IMR-90 (cell line): Measurements from ENCODE around the gene DMAC2L. TPM values are rescaled to one million over a fixed set of nuclear protein-coding genes. Genes with fewer than 3 reads are reported as not detected.

Source experiments
- ATAC-seq: fragments of 200-7000 bp; cut with Tn5 transposase; 2 replicates; pipeline ENCODE4 v1.9.1; 2020; ENCODE audit warnings: low read depth, mild to moderate bottlenecking, moderate library complexity
- BruUV-seq: library from RNA; stranded (reverse); fragments of 400-500 nt; replicated peaks from 2 replicates; lab custom pipeline; 2021; lab: Mats Ljungman, UMichigan
- CTCF ChIA-PET: fragments of 300-600 bp; formaldehyde crosslinking; extraction: SDS; loops from one replicate; lab custom pipeline; 2021; ENCODE audit warnings: antibody characterized with exemption; lab: Yijun Ruan, JAX
- POLR2A ChIA-PET: fragments of 300-600 bp; sonication (Branson Sonifier 250); formaldehyde crosslinking; loops from one replicate; lab custom pipeline; 2022; ENCODE audit warnings: antibody characterized with exemption; ENCODE audit not compliant: unreplicated experiment; lab: Charles Lee
- DNase-seq: peaks from one replicate; pipeline ENCODE4 v3.0.0; 2013
- H2AFZ ChIP-seq: replicated peaks from 2 replicates; pipeline ENCODE3; 2013; ENCODE audit warnings: low read length, mild to moderate bottlenecking; ENCODE audit not compliant: poor library complexity
- H2AK5ac ChIP-seq: 2 replicates; pipeline ENCODE4 v1.6.1; 2013; ENCODE audit warnings: low read depth, low read length, inconsistent platforms
- H2AK9ac ChIP-seq: replicated peaks from 2 replicates; pipeline ENCODE3; 2013; ENCODE audit warnings: mild to moderate bottlenecking, low read depth, low read length, moderate library complexity; ENCODE audit not compliant: poor library complexity
- H2BK120ac ChIP-seq: 2 replicates; pipeline ENCODE4 v1.6.1; 2013; ENCODE audit warnings: low read depth, low read length, inconsistent platforms
- H2BK15ac ChIP-seq: 3 replicates; pipeline ENCODE4 v1.6.1; 2013; ENCODE audit warnings: low read depth, low read length, inconsistent platforms
- H2BK20ac ChIP-seq: 2 replicates; pipeline ENCODE4 v1.6.1; 2013; ENCODE audit warnings: low read depth, mild to moderate bottlenecking, inconsistent platforms, low read length, moderate library complexity
- H2BK5ac ChIP-seq: 2 replicates; pipeline ENCODE4 v1.6.1; 2013; ENCODE audit warnings: mild to moderate bottlenecking, low read depth, low read length, inconsistent platforms; ENCODE audit not compliant: poor library complexity, severe bottlenecking
- H3K14ac ChIP-seq: replicated peaks from 2 replicates; pipeline ENCODE4 v1.6.1; 2013; ENCODE audit warnings: low read depth, low read length, inconsistent platforms
- H3K18ac ChIP-seq: 2 replicates; pipeline ENCODE4 v1.6.1; 2013; ENCODE audit warnings: low read depth, low read length, control low read depth
- H3K23ac ChIP-seq: 2 replicates; pipeline ENCODE4 v1.6.1; 2013; ENCODE audit warnings: low read depth, low read length, inconsistent platforms
- H3K27ac ChIP-seq: 2 replicates; pipeline ENCODE4 v1.5.1; 2013; ENCODE audit warnings: mild to moderate bottlenecking, control low read depth, low read length; ENCODE audit not compliant: insufficient read depth
- H3K27me3 ChIP-seq: 2 replicates; pipeline ENCODE4 v1.6.1; 2013; ENCODE audit warnings: low read length; ENCODE audit not compliant: control insufficient read depth, insufficient read depth
- H3K36me3 ChIP-seq: 2 replicates; pipeline ENCODE4 v1.6.1; 2013; ENCODE audit warnings: low read length, mixed read lengths; ENCODE audit not compliant: control insufficient read depth, insufficient read depth
- H3K4ac ChIP-seq: 2 replicates; pipeline ENCODE4 v1.6.1; 2013; ENCODE audit warnings: low read depth, low read length, inconsistent platforms
- H3K4me1 ChIP-seq: 2 replicates; pipeline ENCODE4 v1.6.1; 2013; ENCODE audit warnings: low read length, mixed read lengths; ENCODE audit not compliant: control insufficient read depth, insufficient read depth
- H3K4me2 ChIP-seq: 2 replicates; pipeline ENCODE4 v1.6.1; 2013; ENCODE audit warnings: low read depth, mild to moderate bottlenecking, control low read depth, low read length, moderate library complexity
- H3K4me3 ChIP-seq: 2 replicates; pipeline ENCODE4 v1.5.1; 2013; ENCODE audit warnings: low read depth, mild to moderate bottlenecking, control low read depth, low read length, moderate library complexity; ENCODE audit not compliant: insufficient read depth
- H3K56ac ChIP-seq: 2 replicates; pipeline ENCODE4 v1.6.1; 2013; ENCODE audit warnings: low read length, inconsistent platforms; ENCODE audit not compliant: insufficient read depth; ENCODE audit errors: extremely low read depth
- H3K79me1 ChIP-seq, 2 experiments: 2 replicates each; pipeline ENCODE4 v1.6.1; 2013; ENCODE audit warnings: low read length in 2 of 2, inconsistent platforms in 1 of 2, low read depth in 1 of 2
- H3K9ac ChIP-seq: 2 replicates; pipeline ENCODE4 v1.6.1; 2013; ENCODE audit warnings: low read depth, low read length, control low read depth
- H3K9me1 ChIP-seq: 2 replicates; pipeline ENCODE4 v1.6.1; 2013; ENCODE audit warnings: low read length, inconsistent platforms; ENCODE audit not compliant: insufficient read depth
- H3K9me3 ChIP-seq: 2 replicates; pipeline ENCODE4 v1.6.1; 2013; ENCODE audit warnings: low read length; ENCODE audit not compliant: control insufficient read depth, insufficient read depth
- H4K20me1 ChIP-seq: 2 replicates; pipeline ENCODE4 v1.6.1; 2013; ENCODE audit warnings: low read length, inconsistent platforms; ENCODE audit not compliant: insufficient read depth
- H4K5ac ChIP-seq: 2 replicates; pipeline ENCODE4 v1.6.1; 2013; ENCODE audit warnings: mild to moderate bottlenecking, low read depth, low read length, control low read depth
- H4K8ac ChIP-seq, 2 experiments: 2 replicates each; pipeline ENCODE4 v1.6.1; 2013; ENCODE audit warnings: low read depth in 2 of 2, low read length in 2 of 2, control low read depth in 1 of 2, inconsistent platforms in 1 of 2
- H4K91ac ChIP-seq: 2 replicates; pipeline ENCODE4 v1.6.1; 2013; ENCODE audit warnings: low read depth, low read length, inconsistent platforms; ENCODE audit not compliant: insufficient read depth
- BHLHE40 ChIP-seq: fragments of 150-350 bp; IDR thresholded peaks from 2 replicates; pipeline ENCODE4 v1.6.1; 2016; ENCODE audit warnings: mild to moderate bottlenecking, low read depth, low read length
- CEBPB ChIP-seq: IDR thresholded peaks from 2 replicates; pipeline ENCODE4 v1.6.1; 2012; ENCODE audit warnings: low read depth, low read length, improper control_type of control experiment
- CHD1 ChIP-seq: IDR thresholded peaks from 2 replicates; pipeline ENCODE4 v1.6.1; 2012; ENCODE audit warnings: low read depth, low read length, improper control_type of control experiment
- FOS ChIP-seq: fragments of 150-350 bp; IDR thresholded peaks from 2 replicates; pipeline ENCODE4 v1.6.1; 2016; ENCODE audit warnings: low read depth, low read length
- MAFK ChIP-seq: IDR thresholded peaks from 2 replicates; pipeline ENCODE4 v1.6.1; 2012; ENCODE audit warnings: low read depth, low read length, improper control_type of control experiment
- MAZ ChIP-seq: IDR thresholded peaks from 2 replicates; pipeline ENCODE4 v1.6.1; 2012; ENCODE audit warnings: low read depth, mild to moderate bottlenecking, low read length, improper control_type of control experiment, moderate library complexity, borderline replicate concordance
- MXI1 ChIP-seq: IDR thresholded peaks from 2 replicates; pipeline ENCODE4 v1.6.1; 2012; ENCODE audit warnings: low read depth, mild to moderate bottlenecking, low read length, moderate library complexity, borderline replicate concordance
- NFE2L2 ChIP-seq: fragments of 150-350 bp; IDR thresholded peaks from 2 replicates; pipeline ENCODE4 v1.6.1; 2016; ENCODE audit warnings: low read depth, mild to moderate bottlenecking, low read length
- POLR2A ChIP-seq: IDR thresholded peaks from 2 replicates; pipeline ENCODE4 v1.6.1; 2012; ENCODE audit warnings: mild to moderate bottlenecking, low read depth, low read length
- RAD21 ChIP-seq: IDR thresholded peaks from 2 replicates; pipeline ENCODE4 v1.6.1; 2012; ENCODE audit warnings: low read length, improper control_type of control experiment
- RCOR1 ChIP-seq: IDR thresholded peaks from 2 replicates; pipeline ENCODE4 v1.6.1; 2012; ENCODE audit warnings: mild to moderate bottlenecking, low read length, improper control_type of control experiment; ENCODE audit not compliant: insufficient replicate concordance
- RFX5 ChIP-seq: IDR thresholded peaks from 2 replicates; pipeline ENCODE4 v1.8.0; 2012; ENCODE audit warnings: low read depth, mild to moderate bottlenecking, low read length, moderate library complexity
- SMC3 ChIP-seq: fragments of 150-350 bp; IDR thresholded peaks from 2 replicates; pipeline ENCODE4 v1.6.1; 2016; ENCODE audit warnings: low read depth, mild to moderate bottlenecking, antibody characterized with exemption, low read length, moderate library complexity
- WGBS, 2 experiments: methylation state at CpG; one replicate each; pipeline versions ENCODE4 v1.1.5 to v1.1.7; 2013; ENCODE audit warnings: missing lambda C conversion rate in 2 of 2; ENCODE audit not compliant: insufficient read length in 1 of 2; ENCODE audit errors: extremely low coverage in 2 of 2; 5-methylcytosine and 5-hydroxymethylcytosine counted together
- dilution Hi-C: fragments of 300-500 bp; cut with HindIII; formaldehyde crosslinking; loops from one replicate; pipeline ENCODE4 v1.14.3; 2018; ENCODE audit warnings: low sequenced_read_pairs; ENCODE audit not compliant: unreplicated experiment
- in situ Hi-C: fragments of 300-500 bp; cut with MboI; formaldehyde crosslinking; loops from 3 replicates; pipeline ENCODE4 v1.14.3; 2019; ENCODE audit warnings: low sequenced_read_pairs, inconsistent platforms, mixed read lengths
- intact Hi-C: fragments of 100-400 bp; cut with micrococcal nuclease; formaldehyde crosslinking; loops from 2 replicates; pipeline ENCODE4 v1.10.0; 2022
- polyA plus RNA-seq, 3 experiments: library from polyadenylated mRNA; depleted of rRNA; stranded (reverse); fragments of >200 nt; gene quantifications; 2 replicates each; pipeline ENCODE4 v1.2.3, GENCODE V29; 2012; ENCODE audit warnings: low replicate concordance in 1 of 3
- total RNA-seq: library from RNA; depleted of rRNA; stranded (reverse); fragments of >200 nt; gene quantifications from 2 replicates; pipeline ENCODE4 v1.2.3, GENCODE V29; 2012
- TF ChIP-seq, protein P1 (sequence below): fragments of 150-350 bp; IDR thresholded peaks from 2 replicates; pipeline ENCODE4 v1.6.1; 2017; ENCODE audit warnings: mild to moderate bottlenecking, antibody characterized with exemption, low read length, low read depth
- TF ChIP-seq, protein P2 (sequence below): conservative IDR thresholded peaks from 2 replicates; pipeline ENCODE4 v1.5.1; 2012; ENCODE audit warnings: mild to moderate bottlenecking, low read depth, low read length, improper control_type of control experiment
- TF ChIP-seq, protein P3 (sequence below): fragments of 150-350 bp; IDR thresholded peaks from 2 replicates; pipeline ENCODE4 v1.6.1; 2016; ENCODE audit warnings: low read depth, mild to moderate bottlenecking, low read length, moderate library complexity, borderline replicate concordance

Gene DMAC2L
- total and polyA plus RNA-seq, 2 of the 4 experiments (the other 2 are of a cell fraction) = 5.0 to 6.1 TPM

DNA sequence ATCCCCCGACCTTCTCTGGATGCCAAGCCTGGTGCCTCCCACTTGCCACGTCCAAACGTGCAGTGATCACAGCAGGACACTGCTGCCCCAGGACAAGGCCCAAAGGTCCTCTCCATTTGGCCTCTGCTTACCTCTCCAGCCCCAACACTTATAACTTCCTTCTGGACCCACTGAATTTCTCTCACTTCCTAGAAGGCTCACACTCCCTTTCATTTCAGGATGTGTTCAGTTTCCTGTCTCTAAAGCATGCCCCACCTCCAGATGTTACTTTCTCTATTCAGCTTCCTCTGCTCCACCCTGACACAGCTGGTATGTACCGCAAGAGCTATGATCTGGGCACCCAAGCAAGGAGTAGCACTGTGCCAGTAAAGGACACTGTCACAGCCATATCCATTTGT lies 51.6 kb downstream of the DMAC2L start:
- Histone ChIP-seq H3K36me3 (0 out of 2 replicates have a peak, but pooled peaks cover 2% of the 10 kb centered on the region), H2BK120ac (peak overlapping the region; percentile 60), H3K9ac (0 out of 2 replicates have a peak overlapping the region, but pooled peaks have one; percentile 16), H2AK5ac (peak overlapping the region; percentile 60; the same call in 1 of the 2 replicates), H3K23ac (peak overlapping the region; percentile 68), H4K20me1 (no peaks in the 10 kb centered on the region), H3K14ac (peak overlapping the region; percentile 91), H2BK20ac (peak overlapping the region; percentile 79; the same call in 1 of the 2 replicates), H4K5ac (peak overlapping the region; percentile 99), H3K79me1 (no peaks in the 10 kb centered on the region; a peak in 1 of 4 replicates), H3K9me1 (peaks cover 16% of the 10 kb centered on the region), H2BK5ac (peak overlapping the region; percentile 3), H4K91ac (peak overlapping the region; percentile 2; the same call in 1 of the 2 replicates), H3K18ac (peak overlapping the region; percentile 87), H2AFZ (peak overlapping the region; percentile 90), H3K4me3 (peak overlapping the region; percentile 5; the same call in 1 of the 2 replicates), H3K4ac (peak overlapping the region; percentile 79), H4K8ac (peak overlapping the region; percentile 18 to 82; a peak in 3 of 4 replicates), H3K27me3 (no peaks in the 10 kb centered on the region), H2AK9ac (peak overlapping the region; percentile 2), H3K4me1 (peaks cover 7% of the 10 kb centered on the region), H3K56ac (no peak overlapping the region), H3K4me2 (peak overlapping the region; percentile 88), H3K9me3 (no peaks in the 10 kb centered on the region), H2BK15ac (peak overlapping the region; percentile 4; the same call in 1 of the 3 replicates), H3K27ac (peak overlapping the region; percentile 82; the same call in 1 of the 2 replicates)
- intact Hi-C loops (no loop called here), in situ Hi-C loops (no loop called here), dilution Hi-C loops (no loop called here)
- ChIA-PET POLR2A (interaction anchor here (0.5 kb wide), 1 partner anchor 25 kb away, joined by 3 read pairs; no protein-coding TSS in a partner anchor), CTCF (no interaction called here)
- TF ChIP-seq FOS (no peak), POLR2A (no peak), RCOR1 (no peak), MAZ (no peak), BHLHE40 (no peak), SMC3 (no peak), MXI1 (no peak), RAD21 (no peak), NFE2L2 (no peak), RFX5 (no peak), MAFK (no peak), CEBPB (no peak), CHD1 (no peak)
- TF ChIP-seq, protein P1, sequence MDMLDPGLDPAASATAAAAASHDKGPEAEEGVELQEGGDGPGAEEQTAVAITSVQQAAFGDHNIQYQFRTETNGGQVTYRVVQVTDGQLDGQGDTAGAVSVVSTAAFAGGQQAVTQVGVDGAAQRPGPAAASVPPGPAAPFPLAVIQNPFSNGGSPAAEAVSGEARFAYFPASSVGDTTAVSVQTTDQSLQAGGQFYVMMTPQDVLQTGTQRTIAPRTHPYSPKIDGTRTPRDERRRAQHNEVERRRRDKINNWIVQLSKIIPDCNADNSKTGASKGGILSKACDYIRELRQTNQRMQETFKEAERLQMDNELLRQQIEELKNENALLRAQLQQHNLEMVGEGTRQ = no peak
- TF ChIP-seq, protein P2, sequence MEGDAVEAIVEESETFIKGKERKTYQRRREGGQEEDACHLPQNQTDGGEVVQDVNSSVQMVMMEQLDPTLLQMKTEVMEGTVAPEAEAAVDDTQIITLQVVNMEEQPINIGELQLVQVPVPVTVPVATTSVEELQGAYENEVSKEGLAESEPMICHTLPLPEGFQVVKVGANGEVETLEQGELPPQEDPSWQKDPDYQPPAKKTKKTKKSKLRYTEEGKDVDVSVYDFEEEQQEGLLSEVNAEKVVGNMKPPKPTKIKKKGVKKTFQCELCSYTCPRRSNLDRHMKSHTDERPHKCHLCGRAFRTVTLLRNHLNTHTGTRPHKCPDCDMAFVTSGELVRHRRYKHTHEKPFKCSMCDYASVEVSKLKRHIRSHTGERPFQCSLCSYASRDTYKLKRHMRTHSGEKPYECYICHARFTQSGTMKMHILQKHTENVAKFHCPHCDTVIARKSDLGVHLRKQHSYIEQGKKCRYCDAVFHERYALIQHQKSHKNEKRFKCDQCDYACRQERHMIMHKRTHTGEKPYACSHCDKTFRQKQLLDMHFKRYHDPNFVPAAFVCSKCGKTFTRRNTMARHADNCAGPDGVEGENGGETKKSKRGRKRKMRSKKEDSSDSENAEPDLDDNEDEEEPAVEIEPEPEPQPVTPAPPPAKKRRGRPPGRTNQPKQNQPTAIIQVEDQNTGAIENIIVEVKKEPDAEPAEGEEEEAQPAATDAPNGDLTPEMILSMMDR = no peak
- TF ChIP-seq, protein P3, sequence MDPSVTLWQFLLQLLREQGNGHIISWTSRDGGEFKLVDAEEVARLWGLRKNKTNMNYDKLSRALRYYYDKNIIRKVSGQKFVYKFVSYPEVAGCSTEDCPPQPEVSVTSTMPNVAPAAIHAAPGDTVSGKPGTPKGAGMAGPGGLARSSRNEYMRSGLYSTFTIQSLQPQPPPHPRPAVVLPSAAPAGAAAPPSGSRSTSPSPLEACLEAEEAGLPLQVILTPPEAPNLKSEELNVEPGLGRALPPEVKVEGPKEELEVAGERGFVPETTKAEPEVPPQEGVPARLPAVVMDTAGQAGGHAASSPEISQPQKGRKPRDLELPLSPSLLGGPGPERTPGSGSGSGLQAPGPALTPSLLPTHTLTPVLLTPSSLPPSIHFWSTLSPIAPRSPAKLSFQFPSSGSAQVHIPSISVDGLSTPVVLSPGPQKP = no peak
- ATAC-seq = peak; percentile 76
- BruUV-seq = no TSS peak
- 19% methylated on average over 3 of the region's 4 CpGs; no CpG with 5 or more reads in 1 of the 2 experiments for WGBS, 2 experiments
- peak; percentile 18 for DNase-seq
